Heart right ventricle (tissue), 16 donors: ENCODE measurements around the gene PGBD5. TPM values are rescaled to one million over a fixed set of nuclear protein-coding genes. Genes with fewer than 3 reads are reported as not detected.
"Not testable (repeated sequence)": the region's sequence is repeated elsewhere in the genome, so short reads cannot be mapped to it uniquely, and the experiment has no call there.

ENCODE experiments used
- ATAC-seq, 8 donors: fragments of 200-7000 bp; cut with Tn5 transposase; one replicate each; pipeline ENCODE4 v1.9.1; 2020; ENCODE audit warnings: mild to moderate bottlenecking in 8 of 8, moderate library complexity in 8 of 8, moderate number of reproducible peaks in 1 of 8
- DNase-seq, 2 donors: peaks; one replicate each; pipeline ENCODE4 v3.0.0-alpha.2; 2020
- H3K27ac ChIP-seq, 10 donors: fragments of 200-600 bp; sonication (generic) in 2 of 10; one replicate each; pipeline versions ENCODE4 v1.5.0 to v1.8.0; 2020 to 2022; ENCODE audit warnings: mild to moderate bottlenecking in 3 of 10
- H3K27me3 ChIP-seq, 7 donors: fragments of 200-600 bp; one replicate each; pipeline ENCODE4 v1.8.0; 2021 to 2022; ENCODE audit warnings: mild to moderate bottlenecking in 2 of 7
- H3K36me3 ChIP-seq, 9 donors: fragments of 200-600 bp; sonication (generic) in 1 of 9; one replicate each; pipeline versions ENCODE4 v1.5.0 to v1.8.0; 2020 to 2022; ENCODE audit warnings: mild to moderate bottlenecking in 2 of 9
- H3K4me1 ChIP-seq, 9 donors: fragments of 200-600 bp; sonication (generic) in 1 of 9; one replicate each; pipeline versions ENCODE4 v1.5.0 to v1.8.0; 2020 to 2022; ENCODE audit warnings: mild to moderate bottlenecking in 4 of 9
- H3K4me3 ChIP-seq, 10 donors: fragments of 200-600 bp; sonication (generic) in 2 of 10; one replicate each; pipeline versions ENCODE4 v1.5.0 to v1.8.0; 2020 to 2022; ENCODE audit warnings: mild to moderate bottlenecking in 7 of 10, moderate library complexity in 2 of 10
- H3K9me3 ChIP-seq, 11 donors: fragments of 200-600 bp in 10 of 11; sonication (generic) in 2 of 11; one replicate each; pipeline versions ENCODE4 v1.5.0 to v1.8.0; 2013 to 2022; ENCODE audit warnings: mild to moderate bottlenecking in 2 of 11, control low read depth in 1 of 11, moderate library complexity in 1 of 11
- WGBS, 2 donors: extraction: QIAGEN DNeasy Blood & Tissue Kit; methylation state at CpG; one replicate each; pipeline ENCODE4 v1.1.7; 2013; ENCODE audit warnings: inconsistent platforms in 1 of 2; 5-methylcytosine and 5-hydroxymethylcytosine counted together
- intact Hi-C, 10 donors: fragments of 100-400 bp; cut with DNase I; formaldehyde crosslinking; loops; one replicate each; pipeline versions ENCODE4 v1.11.1 to v1.14.2; 2022
- long read RNA-seq, 3 donors: library from polyadenylated mRNA; unstranded; transcript quantifications; one replicate each; pipeline ENCODE4 v2.0.0, GENCODE V29; 2020 to 2021
- polyA plus RNA-seq, 2 donors: library from polyadenylated mRNA; stranded (reverse); fragments of 200-250 nt; gene quantifications; one replicate each; pipeline ENCODE4 v1.2.3, GENCODE V29; 2013
- total RNA-seq, 10 donors: library from RNA; stranded (reverse); fragmentation: NEBNext Ultra II Directional in 3 of 10; extraction: Animal tissue kit (Norgen Biotek cat#: 25700) in 3 of 10; gene quantifications; one replicate each; pipeline versions ENCODE4 v1.2.1 to v1.2.4, GENCODE V29; 2021 to 2023
- TF ChIP-seq, protein P1 (sequence below), 9 donors: fragments of 200-600 bp; sonication (generic) in 2 of 9; IDR thresholded peaks; one replicate each; pipeline versions ENCODE4 v1.5.0 to v1.8.0; 2021 to 2022; ENCODE audit warnings: antibody characterized with exemption in 9 of 9, mild to moderate bottlenecking in 5 of 9, moderate library complexity in 1 of 9
- donor health status: Arrhythmogenic right ventricular cardiomyopathy.
- donor health status: ischemic (EF 13 %, LVEDD 7.1; RV severe dilation, severe dysfunction).
- donor health status: healthy with polysubstance abuse.
- donor health status: DM: no; HTN: yes; CAD: no.
- donor health status: DM: no; HTN: no; CAD: no.
- donor health status: ischemic (EF 25% LVEDD 6.9; RV normal size, moderate dysfunction).
- donor health status: ischemic (EF 25% LVEDD 5.7; RV mildly dilated, moderate dysfunction).
- donor health status: healthy.
- donor health status: DM: yes; HTN: yes; CAD: no.
- donor health status: Ischemic cardiomyopathy.
- donor health status: ischemic (EF 35%, LVEDD 5.7; RV mildly dilated, moderate dysfunction).
- donor health status: nonischemic (EF 11% LVEDD 7.7; RV severe dilation, severe dysfunction).
- donor health status: DM: yes; HTN: yes; CAD: no.
- donor health status: PGD.
- donor health status: ischemic (EF 29% LVEDD 5.4; RV normal size, mild dysfunction).
- donor health status: nonischemic (EF 23%, LVEDD 6.1; RV moderate dilation, normal function).

PGBD5 gene, protein sequence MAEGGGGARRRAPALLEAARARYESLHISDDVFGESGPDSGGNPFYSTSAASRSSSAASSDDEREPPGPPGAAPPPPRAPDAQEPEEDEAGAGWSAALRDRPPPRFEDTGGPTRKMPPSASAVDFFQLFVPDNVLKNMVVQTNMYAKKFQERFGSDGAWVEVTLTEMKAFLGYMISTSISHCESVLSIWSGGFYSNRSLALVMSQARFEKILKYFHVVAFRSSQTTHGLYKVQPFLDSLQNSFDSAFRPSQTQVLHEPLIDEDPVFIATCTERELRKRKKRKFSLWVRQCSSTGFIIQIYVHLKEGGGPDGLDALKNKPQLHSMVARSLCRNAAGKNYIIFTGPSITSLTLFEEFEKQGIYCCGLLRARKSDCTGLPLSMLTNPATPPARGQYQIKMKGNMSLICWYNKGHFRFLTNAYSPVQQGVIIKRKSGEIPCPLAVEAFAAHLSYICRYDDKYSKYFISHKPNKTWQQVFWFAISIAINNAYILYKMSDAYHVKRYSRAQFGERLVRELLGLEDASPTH
- total RNA-seq (10 to 100 TPM in 4 of 10 donors, 1 to 10 TPM in 6; 5.2 to 11.4 (median 8.8) TPM), polyA plus RNA-seq (under 1 TPM; 0.52 to 0.66 TPM)
- long read RNA-seq, donor 1, full-length matches to known transcripts, result 13 of 16 reads
- long read RNA-seq, donor 1, partial matches to known transcripts, result 2 of 16 reads
- long read RNA-seq, donor 1, other reads (novel, unspliced or antisense), result 1 of 16 reads
- long read RNA-seq, donor 2, full-length matches to known transcripts, result 9 of 15 reads
- long read RNA-seq, donor 2, partial matches to known transcripts, result 3 of 15 reads
- long read RNA-seq, donor 2, other reads (novel, unspliced or antisense), result 3 of 15 reads
- long read RNA-seq, donor 3, full-length matches to known transcripts, result 2 of 14 reads
- long read RNA-seq, donor 3, partial matches to known transcripts, result 8 of 14 reads
- long read RNA-seq, donor 3, other reads (novel, unspliced or antisense), result 4 of 14 reads

DNA sequence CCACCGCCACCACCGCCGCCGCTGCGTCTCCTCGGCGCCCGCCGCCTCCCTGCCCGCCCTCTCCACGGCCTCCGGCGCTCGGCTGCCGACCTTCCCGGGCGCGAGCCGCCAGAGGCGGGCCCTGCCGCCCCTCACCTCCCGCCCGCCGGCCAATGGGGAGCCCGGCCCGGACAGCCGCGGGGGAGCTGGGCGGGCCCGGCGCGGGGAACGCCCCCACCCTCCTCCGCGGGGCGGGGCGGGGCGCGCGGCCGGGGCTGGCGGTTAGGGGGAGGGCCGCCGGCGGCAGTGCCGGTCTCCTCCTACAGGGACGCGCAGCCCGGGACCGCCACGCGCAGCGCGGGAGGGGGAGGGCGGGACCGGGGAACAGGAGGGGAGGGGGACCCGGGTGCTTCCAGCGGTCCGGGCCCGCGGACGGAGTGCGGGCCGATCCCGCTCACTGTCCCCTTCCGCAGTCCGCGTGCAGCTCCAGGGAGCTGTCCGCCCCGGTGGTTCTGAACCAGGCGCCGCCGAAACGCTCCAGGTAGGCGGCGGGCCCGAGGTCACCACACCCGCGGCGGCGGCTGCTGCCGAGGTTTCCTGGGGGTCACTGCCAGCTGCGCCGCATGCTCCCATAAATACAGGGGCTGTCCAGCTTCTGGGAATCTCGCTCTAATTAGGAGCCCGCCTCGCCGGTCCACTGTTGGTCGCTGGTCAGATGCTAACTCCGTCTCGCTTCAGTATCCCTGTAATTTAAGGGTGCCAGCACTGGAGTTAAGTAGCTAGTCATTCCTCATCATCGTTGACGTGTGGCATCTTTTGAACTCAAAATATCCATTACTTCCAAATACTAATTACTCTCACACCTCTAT is at the start of gene PGBD5:
PGBD5 (minus strand) TSS at position 87 of the 848 bp plus-strand sequence. CDS start 404 bp downstream, outside the sequence.
- ATAC-seq (peak; percentile 92 to 97 (median 94)), DNase-seq (peak; percentile 66 to 73)
- Histone ChIP-seq H3K4me3 (peak within 1 kb of the TSS; percentile 21 to 60 (median 55)), H3K27ac (no peak within 1 kb of the TSS), H3K27me3 (peaks cover 0 to 65% (median 46%) of the 10 kb centered on the region in 7 donors), H3K4me1 (peaks cover 4 to 28% (median 14%) of the 10 kb centered on the region in 9 donors), H3K36me3 (no peaks in the 10 kb centered on the region), H3K9me3 (no peaks in the 10 kb centered on the region)
- intact Hi-C loops, result no loop called here
- TF ChIP-seq, protein P1, sequence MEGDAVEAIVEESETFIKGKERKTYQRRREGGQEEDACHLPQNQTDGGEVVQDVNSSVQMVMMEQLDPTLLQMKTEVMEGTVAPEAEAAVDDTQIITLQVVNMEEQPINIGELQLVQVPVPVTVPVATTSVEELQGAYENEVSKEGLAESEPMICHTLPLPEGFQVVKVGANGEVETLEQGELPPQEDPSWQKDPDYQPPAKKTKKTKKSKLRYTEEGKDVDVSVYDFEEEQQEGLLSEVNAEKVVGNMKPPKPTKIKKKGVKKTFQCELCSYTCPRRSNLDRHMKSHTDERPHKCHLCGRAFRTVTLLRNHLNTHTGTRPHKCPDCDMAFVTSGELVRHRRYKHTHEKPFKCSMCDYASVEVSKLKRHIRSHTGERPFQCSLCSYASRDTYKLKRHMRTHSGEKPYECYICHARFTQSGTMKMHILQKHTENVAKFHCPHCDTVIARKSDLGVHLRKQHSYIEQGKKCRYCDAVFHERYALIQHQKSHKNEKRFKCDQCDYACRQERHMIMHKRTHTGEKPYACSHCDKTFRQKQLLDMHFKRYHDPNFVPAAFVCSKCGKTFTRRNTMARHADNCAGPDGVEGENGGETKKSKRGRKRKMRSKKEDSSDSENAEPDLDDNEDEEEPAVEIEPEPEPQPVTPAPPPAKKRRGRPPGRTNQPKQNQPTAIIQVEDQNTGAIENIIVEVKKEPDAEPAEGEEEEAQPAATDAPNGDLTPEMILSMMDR (IDR thresholded peaks at IDR 0.05), result peak in 1 of 9 donors; percentile 14
- 1% methylated on average over 49 to 91 of the region's 93 CpGs for WGBS, 2 donors

DNA sequence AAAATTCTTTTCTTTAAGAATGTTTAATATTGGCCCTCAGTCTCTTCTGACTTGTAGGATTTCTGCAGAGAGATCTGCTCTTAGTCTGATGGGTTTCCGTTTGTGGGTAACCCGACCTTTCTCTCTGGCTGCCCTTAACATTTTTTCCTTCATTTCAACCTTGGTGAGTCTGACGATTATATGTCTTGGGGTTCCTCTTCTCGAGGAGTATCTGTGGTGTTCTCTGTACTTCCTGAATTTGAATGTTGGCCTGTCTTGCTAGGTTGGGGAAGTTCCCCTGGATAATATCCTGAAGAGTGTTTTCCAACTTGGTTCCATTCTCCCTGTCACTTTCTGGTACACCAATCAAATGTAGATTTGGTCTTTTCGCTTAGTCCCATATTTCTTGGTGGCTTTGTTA is 48.8 kb upstream of the PGBD5 start:
- 77 to 81% methylated on average over 5 of the region's 5 CpGs for WGBS, 2 donors
- not testable (repeated sequence) for H3K27ac ChIP-seq, ATAC-seq, DNase-seq, H3K36me3 ChIP-seq, H3K4me1 ChIP-seq, H3K4me3 ChIP-seq
- Histone ChIP-seq H3K27me3 (peaks cover 0 to 17% (median 10%) of the 10 kb centered on the region in 7 donors), H3K9me3 (peaks cover 0 to 25% (median 0%) of the 10 kb centered on the region in 11 donors)
- intact Hi-C loops, result loop anchor here in 1 of 10 donors (5.0 kb wide), 1 partner anchor 818 kb away; no protein-coding TSS in a partner anchor

DNA sequence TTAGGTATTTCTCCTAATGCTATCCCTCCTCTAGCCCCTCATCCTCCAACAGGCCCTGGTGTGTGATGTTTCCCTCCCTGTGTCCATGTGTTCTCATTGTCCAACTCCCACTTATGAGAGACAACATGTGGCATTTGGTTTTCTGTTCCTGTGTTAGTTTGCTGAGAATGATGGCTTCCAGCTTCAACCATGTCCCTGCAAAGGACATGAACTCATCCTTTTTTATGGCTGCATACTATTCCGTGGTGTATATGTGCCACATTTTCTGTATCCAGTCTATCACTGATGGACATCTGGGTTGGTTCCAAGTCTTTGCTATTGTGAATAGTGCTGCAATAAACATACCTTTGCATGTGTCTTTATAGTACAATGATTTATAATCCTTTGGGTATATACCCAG is 44.6 kb upstream of the PGBD5 start:
- ATAC-seq, H3K4me3 ChIP-seq, DNase-seq, H3K27ac ChIP-seq, intact Hi-C loops, H3K4me1 ChIP-seq, H3K36me3 ChIP-seq, H3K27me3 ChIP-seq: not testable (repeated sequence)
- peaks cover 0 to 24% (median 0%) of the 10 kb centered on the region in 11 donors for H3K9me3 ChIP-seq
- 92 to 100% methylated on average over 1 of the region's 1 CpG for WGBS, 2 donors

DNA sequence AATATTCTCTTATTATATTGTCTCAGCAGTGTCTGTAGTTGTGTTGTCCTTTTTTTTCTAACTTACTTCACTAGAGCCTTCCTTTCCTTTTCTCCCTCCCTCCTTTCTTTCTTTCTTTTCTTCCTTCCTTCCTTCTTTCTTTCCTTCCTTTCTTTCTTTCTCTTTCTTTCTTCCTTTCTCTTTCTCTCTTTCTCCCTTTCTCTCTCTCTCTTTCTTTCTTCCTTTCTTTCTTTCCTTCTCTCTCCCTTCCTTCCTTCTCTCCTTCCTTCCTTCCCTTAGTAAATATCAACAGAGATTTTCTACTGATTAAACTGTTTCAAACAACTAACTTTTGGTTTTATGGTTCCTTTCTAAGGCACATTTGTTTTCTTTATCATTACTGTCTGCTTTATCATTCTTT is 43.1 kb upstream of the PGBD5 start:
- H3K4me1 ChIP-seq, result peaks cover 0 to 12% (median 8%) of the 10 kb centered on the region in 9 donors
- H3K27ac ChIP-seq, result no peak overlapping the region
- intact Hi-C loops, result no loop called here
- DNase-seq (no peak), ATAC-seq (no peak)
- TF ChIP-seq, protein P1 (IDR thresholded peaks at IDR 0.05), result no peak
- H3K9me3 ChIP-seq, result peaks cover 0 to 24% (median 0%) of the 10 kb centered on the region in 11 donors
- no peak overlapping the region for H3K4me3 ChIP-seq
- H3K36me3 ChIP-seq, result no peaks in the 10 kb centered on the region
- H3K27me3 ChIP-seq, result no peaks in the 10 kb centered on the region
